HCT116 (cell line): ENCODE results near the gene GXYLT2. TPM values are rescaled to one million over a fixed set of nuclear protein-coding genes. Genes with fewer than 3 reads are reported as not detected.
A peak's percentile ranks its signal among the peaks of the same experiment; 100 is the strongest.

ENCODE experiments used
- ATAC-seq: fragments of 200-7000 bp; cut with Tn5 transposase; 2 replicates; pipeline ENCODE4 v1.9.1; 2020; ENCODE audit warnings: mild to moderate bottlenecking, moderate library complexity
- BruUV-seq: library from RNA; stranded (reverse); fragments of 400-500 nt; replicated peaks from 2 replicates; lab custom pipeline; 2021; lab: Mats Ljungman, UMichigan
- CTCF ChIA-PET: fragments of 300-600 bp; sonication (Branson Sonifier 250); formaldehyde crosslinking; loops from one replicate; lab custom pipeline; 2021; ENCODE audit warnings: antibody characterized with exemption; lab: Charles Lee
- POLR2A ChIA-PET: fragments of 300-600, 350-600 bp; sonication (Branson Sonifier 250); formaldehyde crosslinking; loops from one replicate; lab custom pipeline; 2021; ENCODE audit warnings: antibody characterized with exemption; lab: Charles Lee
- RAD21 ChIA-PET, 2 experiments: fragments of 300-600 bp; sonication (Branson Sonifier 250); formaldehyde crosslinking; loops; one replicate each; lab custom pipeline; 2023; ENCODE audit warnings: low total read pairs in 2 of 2; ENCODE audit not compliant: uncharacterized antibody in 2 of 2, unreplicated experiment in 2 of 2, low non-redundant PET in 1 of 2; lab: Charles Lee
- DNase-seq: peaks from one replicate; pipeline ENCODE4 v3.0.0-alpha.2; 2010; ENCODE audit warnings: low read depth, low spot score
- H2AFZ ChIP-seq: fragments of 200-600 bp; shearing (Covaris generic), sonication (generic); 2 replicates; pipeline ENCODE4 v1.6.1; 2017; ENCODE audit warnings: low read depth, mixed run types, mixed read lengths, antibody characterized with exemption, low read length; ENCODE audit not compliant: poor library complexity, severe bottlenecking
- H3K27ac ChIP-seq: 2 replicates; pipeline ENCODE4 v1.5.1; 2012; ENCODE audit warnings: low read depth, low read length
- H3K27me3 ChIP-seq: fragments of 200-600 bp; sonication (generic); 2 replicates; pipeline ENCODE4 v1.6.1; 2016; ENCODE audit warnings: mixed run types, low read length, mixed read lengths; ENCODE audit not compliant: insufficient read depth
- H3K36me3 ChIP-seq, 2 experiments: fragments of 200-500 bp in 1 of 2; fragments of 200-600 bp in 1 of 2; sonication (Bioruptor generic) in 1 of 2; sonication (generic) in 1 of 2; 2 replicates each; pipeline versions ENCODE4 v1.5.1 to v1.6.1; 2014 to 2016; ENCODE audit warnings: low read length in 2 of 2, inconsistent platforms in 1 of 2, mixed read lengths in 1 of 2, mixed run types in 1 of 2; ENCODE audit not compliant: insufficient read depth in 2 of 2, control insufficient read depth in 1 of 2
- H3K4me1 ChIP-seq, 2 experiments: fragments of 200-600 bp in 1 of 2; sonication (generic) in 1 of 2; 2 replicates each; pipeline versions ENCODE4 v1.5.1 to v1.6.1; 2012 to 2017; ENCODE audit warnings: low read length in 2 of 2, inconsistent platforms in 1 of 2, mild to moderate bottlenecking in 1 of 2, mixed read lengths in 1 of 2, mixed run types in 1 of 2, moderate library complexity in 1 of 2; ENCODE audit not compliant: insufficient read depth in 2 of 2, control insufficient read depth in 1 of 2
- H3K4me2 ChIP-seq: fragments of 200-600 bp; sonication (generic); 2 replicates; pipeline ENCODE4 v1.6.1; 2017; ENCODE audit warnings: mixed run types, low read length, mixed read lengths
- H3K4me3 ChIP-seq, 2 experiments: fragments of 200-600 bp in 1 of 2; sonication (generic) in 1 of 2; replicated peaks in 1 of 2; 2 replicates each; pipeline ENCODE4 v1.5.1; 2011 to 2016; ENCODE audit warnings: low read length in 2 of 2, control low read depth in 1 of 2, low read depth in 1 of 2, mild to moderate bottlenecking in 1 of 2, mixed read lengths in 1 of 2, mixed run types in 1 of 2
- H3K79me2 ChIP-seq: fragments of 200-600 bp; sonication (generic); 2 replicates; pipeline ENCODE4 v1.6.1; 2017; ENCODE audit warnings: mild to moderate bottlenecking, mixed run types, low read length, moderate library complexity, mixed read lengths; ENCODE audit not compliant: insufficient read depth
- H3K9ac ChIP-seq: fragments of 200-600 bp; sonication (generic); 2 replicates; pipeline ENCODE4 v1.6.1; 2016; ENCODE audit warnings: low read length, mixed read lengths
- H3K9me2 ChIP-seq: fragments of 200-600 bp; sonication (generic), shearing (Covaris generic); 2 replicates; pipeline ENCODE4 v1.6.1; 2017; ENCODE audit warnings: mixed run types, mild to moderate bottlenecking, moderate library complexity; ENCODE audit not compliant: insufficient read depth
- H3K9me3 ChIP-seq, 2 experiments: fragments of 200-500 bp in 1 of 2; fragments of 200-600 bp in 1 of 2; sonication (Bioruptor generic) in 1 of 2; sonication (generic) in 1 of 2; 2 replicates each; pipeline ENCODE4 v1.6.1; 2014 to 2017; ENCODE audit warnings: low read length in 2 of 2, mixed read lengths in 2 of 2, inconsistent platforms in 1 of 2, low read depth in 1 of 2, mild to moderate bottlenecking in 1 of 2, mixed run types in 1 of 2, moderate library complexity in 1 of 2; ENCODE audit not compliant: control insufficient read depth in 1 of 2, insufficient read depth in 1 of 2
- H4K20me1 ChIP-seq: fragments of 200-600 bp; sonication (generic), shearing (Covaris generic); 2 replicates; pipeline ENCODE4 v1.6.1; 2017; ENCODE audit warnings: mixed run types, mild to moderate bottlenecking, moderate library complexity; ENCODE audit not compliant: insufficient read depth
- CBX3 ChIP-seq: IDR thresholded peaks from 2 replicates; pipeline ENCODE4 v1.6.1; 2012; ENCODE audit warnings: low read depth
- CEBPB ChIP-seq: IDR thresholded peaks from 2 replicates; pipeline ENCODE4 v1.6.1; 2012; ENCODE audit warnings: low read depth
- CTCF ChIP-seq, 3 experiments: fragments of 200-600 bp in 1 of 3; sonication (generic) in 1 of 3; IDR thresholded peaks in 2 of 3; conservative IDR thresholded peaks in 1 of 3; 2 replicates each; pipeline ENCODE4 v1.5.1; 2012 to 2017; ENCODE audit warnings: low read depth in 2 of 3, low read length in 2 of 3, antibody characterized with exemption in 1 of 3, borderline replicate concordance in 1 of 3, control low read depth in 1 of 3, mild to moderate bottlenecking in 1 of 3, mixed read lengths in 1 of 3, mixed run types in 1 of 3, moderate library complexity in 1 of 3; ENCODE audit not compliant: insufficient read depth in 1 of 3
- EGR1 ChIP-seq: IDR thresholded peaks from 2 replicates; pipeline ENCODE4 v1.6.1; 2012; ENCODE audit warnings: low read depth
- ELF1 ChIP-seq: IDR thresholded peaks from 2 replicates; pipeline ENCODE4 v1.6.1; 2012; ENCODE audit warnings: low read depth, borderline replicate concordance
- EZH2phosphoT487 ChIP-seq: fragments of 200-600 bp; IDR thresholded peaks from 2 replicates; pipeline ENCODE4 v1.6.1; 2018; ENCODE audit warnings: antibody characterized with exemption, borderline replicate concordance
- FOSL1 ChIP-seq: IDR thresholded peaks from 2 replicates; pipeline ENCODE4 v1.6.1; 2012; ENCODE audit warnings: low read depth
- JUND ChIP-seq: IDR thresholded peaks from 2 replicates; pipeline ENCODE4 v1.6.1; 2012
- POLR2A ChIP-seq: IDR thresholded peaks from 2 replicates; pipeline ENCODE4 v1.7.0; 2011; ENCODE audit warnings: borderline replicate concordance; ENCODE audit not compliant: insufficient read depth, insufficient read length; ENCODE audit errors: extremely low read depth
- RAD21 ChIP-seq: IDR thresholded peaks from 2 replicates; pipeline ENCODE4 v1.6.1; 2012; ENCODE audit warnings: low read depth, mild to moderate bottlenecking
- REST ChIP-seq: IDR thresholded peaks from 2 replicates; pipeline ENCODE4 v1.6.1; 2012; ENCODE audit warnings: low read depth
- SIN3A ChIP-seq: IDR thresholded peaks from 2 replicates; pipeline ENCODE4 v1.6.1; 2012; ENCODE audit warnings: low read depth
- SP1 ChIP-seq: IDR thresholded peaks from 2 replicates; pipeline ENCODE4 v1.6.1; 2012; ENCODE audit warnings: low read depth
- SRF ChIP-seq: IDR thresholded peaks from 2 replicates; pipeline ENCODE4 v1.6.1; 2012; ENCODE audit warnings: low read depth
- TCF7L2 ChIP-seq: IDR thresholded peaks from 2 replicates; pipeline ENCODE4 v1.7.0; 2011; ENCODE audit warnings: borderline replicate concordance, inconsistent platforms; ENCODE audit not compliant: insufficient read depth, insufficient read length; ENCODE audit errors: extremely low read depth
- YY1 ChIP-seq: IDR thresholded peaks from 2 replicates; pipeline ENCODE4 v1.6.1; 2011; ENCODE audit warnings: low read length, low read depth, moderate library complexity, mild to moderate bottlenecking; ENCODE audit not compliant: insufficient replicate concordance; ENCODE audit errors: extremely low read depth
- ZNF274 ChIP-seq: fragments of 200-500 bp; sonication (Bioruptor generic); IDR thresholded peaks from 2 replicates; pipeline ENCODE4 v1.6.1; 2014; ENCODE audit warnings: mild to moderate bottlenecking, low read depth, low read length, inconsistent platforms
- intact Hi-C: fragments of 100-400 bp; cut with micrococcal nuclease; formaldehyde crosslinking; loops from 2 replicates; pipeline ENCODE4 v1.10.0; 2022
- total RNA-seq: library from RNA; stranded (reverse); gene quantifications from one replicate; pipeline ENCODE4 v1.2.1, GENCODE V29; 2021; ENCODE audit not compliant: unreplicated experiment
- TF ChIP-seq, protein P1 (sequence below): IDR thresholded peaks from 2 replicates; pipeline ENCODE4 v1.6.1; 2012
- TF ChIP-seq, protein P2 (sequence below): IDR thresholded peaks from 2 replicates; pipeline ENCODE4 v1.6.1; 2012

GXYLT2 gene
- total RNA-seq, 1 experiment from 2014 or later: 5.6 TPM

DNA sequence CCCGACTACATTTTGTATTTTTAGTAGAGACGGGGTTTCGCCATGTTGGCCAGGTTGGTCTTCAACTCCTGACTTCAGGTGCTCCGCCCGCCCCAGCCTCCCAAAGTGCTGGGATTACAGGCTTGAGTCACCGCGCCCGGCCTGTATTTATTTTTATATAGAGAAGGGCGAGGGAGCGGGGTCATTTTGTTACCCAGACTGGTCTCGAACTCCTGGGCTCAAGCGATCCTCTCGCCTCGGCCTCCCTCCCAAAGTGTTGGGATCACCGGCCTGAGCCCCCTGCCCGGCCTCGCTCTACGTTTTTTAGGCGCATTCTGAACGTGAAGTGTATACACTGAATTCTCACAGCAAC, 108.3 kb downstream of the GXYLT2 start:
- CTCF ChIA-PET: no interaction called here
- no peak for TF ChIP-seq YY1
- no peak for TF ChIP-seq JUND
- TF ChIP-seq FOSL1: no peak
- no peak for TF ChIP-seq CBX3
- TF ChIP-seq CEBPB: no peak
- TF ChIP-seq, protein P1, sequence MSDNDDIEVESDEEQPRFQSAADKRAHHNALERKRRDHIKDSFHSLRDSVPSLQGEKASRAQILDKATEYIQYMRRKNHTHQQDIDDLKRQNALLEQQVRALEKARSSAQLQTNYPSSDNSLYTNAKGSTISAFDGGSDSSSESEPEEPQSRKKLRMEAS: no peak
- TF ChIP-seq, protein P2, sequence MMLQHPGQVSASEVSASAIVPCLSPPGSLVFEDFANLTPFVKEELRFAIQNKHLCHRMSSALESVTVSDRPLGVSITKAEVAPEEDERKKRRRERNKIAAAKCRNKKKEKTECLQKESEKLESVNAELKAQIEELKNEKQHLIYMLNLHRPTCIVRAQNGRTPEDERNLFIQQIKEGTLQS: no peak
- no peak for TF ChIP-seq POLR2A
- TF ChIP-seq SIN3A: no peak
- no peak for TF ChIP-seq SRF
- no peak for TF ChIP-seq SP1
- TF ChIP-seq REST: no peak
- TF ChIP-seq EGR1: no peak
- TF ChIP-seq CTCF (IDR thresholded peaks at IDR 0.05 in 2 of 3, conservative IDR thresholded peaks at IDR 0.05 in 1 of 3; ENCODE audit: borderline replicate concordance in 1 of 3, insufficient read depth in 1 of 3, low read depth in 2 of 3, low read length in 2 of 3): no peak
- TF ChIP-seq RAD21: no peak
- TF ChIP-seq ELF1: no peak
- no peak for TF ChIP-seq ZNF274
- TF ChIP-seq EZH2phosphoT487: no peak
- no peak for TF ChIP-seq TCF7L2
- TF ChIP-seq, all 23 proteins: peak for 0
- peak overlapping the region; percentile 83 for H3K4me2 ChIP-seq
- BruUV-seq: TSS peak; percentile 83
- no peaks in the 10 kb centered on the region for H3K9me2 ChIP-seq
- POLR2A ChIA-PET: no interaction called here
- DNase-seq (no peak), ATAC-seq (no peak)
- H4K20me1 ChIP-seq: peaks cover 19% of the 10 kb centered on the region
- intact Hi-C loops: loop anchor here (5.0 kb wide), 1 partner anchor 144 kb away; no protein-coding TSS in a partner anchor
- H3K4me3 ChIP-seq: peak overlapping the region; percentile 51 to 92
- peaks cover 12 to 26% of the 10 kb centered on the region in 2 experiments for H3K36me3 ChIP-seq
- H3K27ac ChIP-seq: peak overlapping the region; percentile 82
- peak overlapping the region; percentile 76 for H3K9ac ChIP-seq
- peaks cover 43% of the 10 kb centered on the region for H3K79me2 ChIP-seq
- RAD21 ChIA-PET: no interaction called here
- H2AFZ ChIP-seq: peak overlapping the region; percentile 1
- no peaks in the 10 kb centered on the region for H3K9me3 ChIP-seq
- no peaks in the 10 kb centered on the region for H3K27me3 ChIP-seq
- H3K4me1 ChIP-seq: peaks cover 6 to 21% of the 10 kb centered on the region in 2 experiments; a peak in 3 of 4 replicates
